ENCODE data around the gene THAP3. TPM values are rescaled to one million over a fixed set of nuclear protein-coding genes. Genes with fewer than 3 reads are reported as not detected.
"Not testable (repeated sequence)": the region's sequence is repeated elsewhere in the genome, so short reads cannot be mapped to it uniquely, and the experiment has no call there.

Gene THAP3
- total RNA-seq, 1 donor from 2014 or later, result 20.1 TPM

DNA sequence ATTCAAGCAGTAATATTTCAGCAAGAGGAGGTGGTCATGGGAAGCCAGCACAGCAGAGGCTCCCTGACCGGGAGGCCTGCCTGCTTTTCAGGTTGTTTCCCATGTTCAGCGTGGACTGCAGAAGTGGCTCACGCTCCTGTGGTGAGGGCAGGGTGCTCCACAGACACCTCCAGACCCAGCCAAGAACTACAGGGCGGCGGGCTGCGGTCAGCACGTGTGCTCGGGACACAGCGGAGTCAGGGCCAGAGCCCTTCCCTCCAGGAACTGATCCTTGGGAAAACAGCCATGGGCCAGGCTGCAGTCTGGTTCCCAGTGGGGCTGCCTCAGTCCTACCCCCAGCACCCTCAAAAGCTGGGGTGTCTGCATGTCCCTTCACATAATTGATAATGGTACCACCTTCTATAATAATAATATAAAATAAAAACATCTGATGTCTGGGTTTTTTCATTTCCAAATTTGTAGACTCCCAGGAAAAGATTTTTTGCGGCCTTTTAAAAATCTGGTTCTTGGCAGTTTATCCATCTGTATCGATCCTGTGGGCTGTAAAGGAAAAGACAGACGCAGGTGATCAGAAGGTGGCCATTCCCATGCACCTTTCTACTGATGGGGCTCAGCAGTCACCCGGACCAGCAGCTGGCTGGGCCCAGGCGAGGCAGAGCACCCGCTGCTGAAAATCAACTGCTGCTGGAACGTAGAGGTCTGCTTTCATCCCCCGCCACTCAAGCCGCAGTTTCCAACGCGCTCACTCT is 10.7 kb downstream of the THAP3 start:
- no peak for DNase-seq

DNA sequence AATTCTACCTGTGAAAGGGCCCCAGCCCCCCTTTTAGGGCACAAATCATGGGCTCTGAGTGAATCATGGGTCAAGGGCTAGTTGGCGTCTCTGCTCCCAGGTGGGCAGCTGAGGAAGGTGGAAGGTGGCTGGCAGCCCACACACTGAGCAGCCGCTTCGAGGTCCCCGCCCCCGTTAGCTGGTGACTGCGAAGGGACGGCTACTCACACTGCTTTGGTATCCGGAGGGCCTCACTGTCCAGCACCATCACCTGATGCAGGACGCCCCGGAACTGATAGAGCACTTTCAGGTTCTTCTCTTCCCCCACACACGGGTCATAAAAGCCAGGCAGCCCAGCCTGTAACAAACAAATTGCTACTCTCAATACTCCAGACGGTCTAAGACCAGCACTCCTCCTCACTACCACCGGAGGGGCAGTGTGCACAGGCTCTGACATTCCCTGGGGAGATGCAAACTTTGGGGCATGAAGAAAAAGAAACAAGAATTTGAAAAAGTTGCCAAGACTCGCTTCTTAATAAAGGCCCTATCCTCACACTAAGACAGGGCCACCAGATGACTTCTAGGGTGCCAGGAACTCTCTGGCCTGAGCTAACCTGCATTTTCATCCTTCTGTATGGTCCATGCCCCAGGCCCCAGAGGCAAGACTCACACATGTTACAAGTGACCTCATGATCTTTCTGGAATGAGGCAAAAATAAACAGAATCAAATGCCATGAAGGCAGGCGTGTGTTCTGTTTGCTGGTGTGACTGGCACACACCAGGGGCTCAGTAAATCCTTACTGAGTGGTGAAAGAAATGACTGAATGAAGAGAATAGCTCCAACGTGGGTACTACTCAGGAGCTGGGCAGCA is 11.5 kb downstream of the THAP3 start:
- DNase-seq, result no peak

DNA sequence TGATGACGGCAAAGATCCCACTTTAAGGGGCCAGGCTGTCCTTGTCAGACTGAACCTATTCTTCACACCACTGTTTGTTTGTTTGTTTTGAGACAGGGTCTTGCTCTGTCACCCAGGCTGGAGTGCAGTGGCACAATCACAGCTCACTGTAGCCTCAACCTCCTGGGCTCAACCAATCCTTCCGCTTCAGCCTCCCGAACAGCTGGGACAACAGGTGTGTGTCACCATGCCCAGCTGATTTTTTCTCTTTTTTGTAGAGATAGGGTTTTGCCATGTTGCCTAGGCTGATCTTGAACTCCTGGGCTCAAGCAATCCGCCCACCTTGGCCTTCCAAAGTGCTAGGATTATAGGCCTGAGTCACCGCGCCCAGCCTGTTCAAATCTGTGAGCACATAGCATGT is 12.1 kb downstream of the THAP3 start:
- not testable (repeated sequence) for DNase-seq

DNA sequence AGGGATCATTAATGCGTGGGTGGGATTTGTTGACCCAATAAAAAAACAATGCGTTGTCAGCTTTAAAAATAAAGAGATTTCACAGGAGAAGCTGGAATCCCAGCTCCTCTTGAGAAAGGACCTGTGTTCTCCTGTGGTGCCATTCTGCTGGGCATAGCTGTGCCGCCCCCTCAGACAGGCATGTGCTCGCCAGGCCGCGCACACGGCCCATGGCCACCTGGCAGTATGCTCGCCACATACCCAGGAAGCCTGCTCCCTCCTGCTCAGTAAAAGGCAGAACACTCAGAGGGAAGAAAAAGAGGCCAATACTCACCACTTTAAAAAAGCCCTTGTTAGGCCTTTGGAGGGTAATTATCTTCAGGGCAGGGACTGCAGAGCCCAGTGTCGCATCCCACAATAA is 13.1 kb downstream of the THAP3 start:
- no peak for DNase-seq

DNA sequence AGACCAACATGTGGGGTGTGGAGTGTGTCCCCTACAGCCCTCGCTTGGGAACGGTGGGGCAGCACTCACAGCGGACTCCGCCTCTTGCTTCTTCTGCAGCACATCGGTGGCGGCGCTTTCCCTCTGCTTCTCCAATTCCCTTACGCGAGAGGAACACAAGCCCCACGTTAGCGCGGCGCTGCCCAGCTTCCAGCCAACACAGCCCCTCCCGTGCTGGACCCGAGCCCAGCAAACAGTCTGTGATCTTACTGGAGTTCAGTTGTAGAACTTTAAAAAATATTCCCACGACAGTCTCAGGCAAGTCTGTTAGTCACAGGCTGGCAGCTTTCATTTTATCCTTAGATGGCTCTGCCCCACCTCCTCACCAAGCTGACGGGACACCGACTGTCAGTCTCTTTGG is 13.6 kb downstream of the THAP3 start:
- peak; percentile 93 for DNase-seq

DNA sequence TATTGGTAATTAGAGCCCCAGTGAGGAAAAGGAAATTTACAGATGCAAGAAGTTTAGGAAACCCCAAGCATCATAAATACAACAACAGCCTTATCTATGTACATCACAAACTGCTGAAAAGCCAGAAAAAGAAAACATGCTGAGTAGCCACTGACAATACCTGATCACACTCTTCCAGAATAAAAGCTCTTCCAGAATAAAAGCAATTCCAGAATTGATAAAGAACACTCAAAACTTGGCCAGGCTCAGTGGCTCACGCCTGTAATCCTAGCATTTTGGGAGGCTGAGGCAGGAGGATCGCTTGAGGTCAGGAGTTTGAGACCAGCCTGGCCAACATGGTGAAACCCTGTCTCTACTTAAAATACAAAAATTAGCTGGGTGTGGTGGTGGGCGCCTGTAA is 16.2 kb downstream of the THAP3 start:
- not testable (repeated sequence) for DNase-seq

DNA sequence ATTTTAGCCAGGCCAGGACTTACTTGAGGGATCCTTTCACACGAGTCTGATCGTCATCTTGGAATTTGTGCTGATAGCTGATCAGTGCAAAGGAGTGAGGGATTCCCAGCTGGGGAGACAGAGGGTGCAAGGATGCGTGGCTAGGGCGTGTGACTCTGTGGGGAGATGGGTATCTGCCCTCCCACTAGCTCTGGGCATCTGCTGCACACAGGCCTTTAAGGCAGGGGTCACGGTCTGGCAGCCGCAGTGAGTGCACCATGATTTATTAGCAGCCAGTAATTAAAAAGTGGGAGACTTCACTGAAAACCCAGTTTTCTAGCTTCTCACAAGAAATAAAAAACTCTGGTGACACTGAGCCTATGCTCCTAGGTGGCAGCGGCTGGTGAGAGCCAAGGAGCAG is 20.4 kb downstream of the THAP3 start:
- DNase-seq, result no peak

DNA sequence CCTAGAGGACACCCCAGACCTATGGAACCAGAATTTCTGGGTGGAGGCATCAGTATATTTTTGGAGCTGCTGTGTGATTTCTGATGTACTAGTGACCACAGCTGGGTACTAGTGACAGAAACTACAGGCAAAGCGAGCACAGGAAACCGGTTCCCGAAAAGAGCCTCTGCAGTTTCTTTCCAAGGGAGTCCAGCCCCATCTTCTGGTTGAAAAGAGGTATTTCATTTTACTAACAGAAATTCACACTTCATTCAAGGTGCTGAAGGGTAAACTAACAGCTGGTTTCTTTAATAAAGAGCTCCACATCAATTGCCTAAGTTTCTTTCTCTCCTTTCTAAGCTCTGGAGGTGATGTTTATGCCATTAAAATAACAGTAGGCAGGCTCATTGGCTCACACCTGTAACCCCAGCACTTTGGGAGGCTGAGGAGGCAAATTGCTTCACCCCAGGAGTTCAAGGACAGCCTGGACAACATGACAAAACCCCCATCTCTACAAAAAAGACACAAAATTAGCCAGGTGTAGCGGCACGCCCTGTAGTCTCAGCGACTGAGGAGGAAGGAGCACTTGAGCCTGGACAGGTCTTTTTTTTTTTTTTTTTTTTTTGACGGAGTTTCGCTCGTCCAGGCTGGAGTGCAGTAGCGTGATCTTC is 22.0 kb downstream of the THAP3 start:
- DNase-seq, result peak; percentile 75

DNA sequence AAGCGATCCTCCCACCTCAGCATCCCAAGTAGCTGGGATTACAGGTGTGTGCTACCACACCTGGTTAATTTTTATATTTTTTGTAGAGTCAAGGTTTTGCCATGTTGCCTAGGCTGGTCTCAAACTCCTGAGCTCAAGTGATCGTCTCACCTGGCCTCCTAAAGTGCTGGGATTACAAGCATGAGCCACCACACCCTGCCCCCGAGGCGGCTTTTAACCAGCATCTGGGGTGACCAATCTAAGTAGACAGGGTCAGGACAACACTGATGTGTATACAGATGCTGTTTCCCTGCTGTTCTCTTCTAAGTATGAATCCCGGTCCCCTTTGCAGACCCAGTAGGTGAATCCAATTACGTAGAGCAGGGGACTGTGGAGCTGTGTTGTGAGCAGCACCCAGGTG is 23.9 kb downstream of the THAP3 start:
- no peak for DNase-seq

DNA sequence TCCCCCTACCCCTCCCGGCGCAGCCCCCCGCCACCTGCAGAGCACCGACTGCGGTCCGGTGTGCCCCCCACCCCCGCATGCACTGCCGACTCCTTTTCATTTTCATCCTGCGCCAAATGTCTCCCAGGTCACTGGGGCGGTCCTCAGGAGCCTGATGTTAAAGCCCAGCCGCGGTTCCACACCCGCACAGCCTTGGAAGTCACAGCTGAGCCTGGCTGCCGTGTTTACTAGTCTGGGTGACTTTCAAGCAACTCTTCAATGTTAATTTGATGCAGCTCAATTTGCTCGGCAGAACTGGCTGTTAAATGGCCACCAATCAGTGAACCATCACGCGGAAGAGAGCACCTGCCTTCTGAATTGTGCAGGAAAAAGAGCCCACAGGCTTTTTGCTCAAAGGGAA is 27.2 kb downstream of the THAP3 start:
- no peak for DNase-seq

DNA sequence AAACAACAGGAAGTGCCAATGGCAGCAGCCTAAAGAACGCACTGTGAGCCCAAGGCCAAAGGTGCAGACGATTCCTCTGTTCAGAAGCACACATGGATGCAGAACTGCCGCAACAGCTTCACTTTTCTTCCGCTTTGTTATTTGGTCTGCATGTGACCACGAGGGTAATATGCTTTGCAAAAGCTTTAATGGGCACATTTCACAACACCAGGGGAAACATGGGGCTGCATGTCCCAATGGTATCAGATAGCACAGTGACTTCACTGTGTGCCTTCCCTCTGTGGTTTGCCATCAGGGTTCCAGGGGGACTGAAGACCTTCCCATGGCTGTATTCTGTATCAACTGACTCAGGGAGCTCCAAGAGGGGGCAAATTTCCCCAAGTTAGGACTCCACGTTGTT is 28.3 kb downstream of the THAP3 start:
- DNase-seq, result no peak

DNA sequence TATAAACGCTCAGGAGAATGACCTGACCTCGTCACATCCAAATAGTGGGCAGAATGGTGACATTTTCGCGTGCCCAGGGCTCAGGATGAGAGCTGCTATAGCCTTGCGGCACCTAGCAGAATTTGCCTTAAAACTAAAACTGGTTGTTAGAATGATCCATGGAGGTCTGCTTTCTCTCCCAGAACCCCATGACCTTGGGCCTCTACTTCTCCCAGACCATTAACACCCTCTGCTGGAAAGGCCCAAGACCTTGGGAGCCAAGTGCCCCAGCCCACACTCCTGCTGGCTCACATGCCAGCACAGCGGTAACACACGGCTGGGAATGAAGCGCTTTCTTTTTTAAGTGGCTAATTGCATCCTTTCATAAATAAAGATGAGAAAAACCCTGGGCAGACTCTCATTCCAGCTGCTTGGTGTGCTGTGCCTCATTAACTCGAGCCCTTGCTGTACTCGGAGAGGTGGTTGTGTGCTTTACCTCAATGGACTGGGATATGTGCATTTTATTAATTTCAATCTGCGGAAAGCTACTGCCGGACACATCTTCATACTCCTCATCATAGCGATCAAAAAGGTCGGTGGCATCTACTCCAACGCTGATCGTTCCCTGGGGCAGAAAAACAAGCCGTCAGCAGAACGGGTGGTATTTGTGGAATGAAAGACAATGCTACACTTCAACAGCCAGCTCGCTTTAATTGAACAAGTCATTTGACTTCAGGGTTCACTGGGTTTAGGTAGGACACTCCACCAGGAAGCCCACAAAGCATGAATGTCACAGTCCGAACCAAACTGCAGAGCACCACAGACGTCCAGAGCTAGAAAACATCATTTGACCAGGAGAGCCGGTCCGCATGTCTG is 29.0 kb downstream of the THAP3 start:
- no peak for DNase-seq

DNA sequence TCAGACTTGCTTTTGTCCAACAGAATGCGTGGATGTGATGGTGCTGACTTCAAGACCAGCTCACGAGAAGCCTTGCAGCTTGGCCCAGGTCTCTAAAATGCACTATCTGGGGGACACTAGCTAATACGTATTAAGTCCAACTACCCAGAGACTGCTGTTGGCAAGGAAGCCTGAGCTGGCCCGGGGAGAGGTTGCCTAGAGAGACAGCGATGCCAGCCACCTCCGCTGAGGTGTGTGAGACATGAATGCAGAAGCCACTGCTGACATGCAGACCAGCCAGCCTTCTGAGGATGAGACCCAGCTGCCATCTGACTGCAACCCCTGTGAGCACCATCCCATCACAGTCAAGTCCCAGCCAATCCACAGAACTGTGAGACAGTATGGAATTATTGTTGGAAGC is 32.5 kb downstream of the THAP3 start:
- DNase-seq, result no peak

DNA sequence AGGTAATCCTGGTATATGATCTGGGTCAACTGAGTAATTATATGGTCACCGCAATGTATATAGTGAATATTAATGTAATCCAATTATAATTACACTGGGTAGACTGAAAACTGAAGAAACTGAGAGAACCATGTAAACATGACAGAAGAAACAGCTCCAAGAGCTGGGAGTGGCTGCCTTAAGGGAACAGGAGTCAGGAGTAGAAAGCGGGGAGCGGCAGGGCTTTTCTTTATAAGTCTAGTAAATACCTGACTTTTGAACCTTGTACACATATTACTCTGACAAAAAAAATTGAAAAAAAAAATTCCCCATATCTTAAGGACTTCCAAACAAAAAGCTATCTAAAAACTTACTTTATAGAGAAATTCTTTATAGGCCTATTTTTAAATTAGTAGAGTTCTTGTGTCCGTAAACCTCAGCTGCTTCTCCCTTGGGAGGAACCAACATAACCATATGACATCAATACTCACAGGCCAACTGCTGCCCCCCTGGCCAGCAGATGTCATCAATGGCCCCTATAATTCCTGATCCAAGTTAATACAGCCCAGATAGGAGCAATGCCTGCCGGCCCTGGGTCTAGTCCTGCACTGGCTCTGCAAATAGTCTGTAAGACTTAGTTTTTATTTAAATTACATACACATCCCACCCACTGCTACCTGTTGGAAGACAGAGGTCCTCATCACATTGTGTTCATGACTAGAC is 33.8 kb downstream of the THAP3 start:
- no peak for DNase-seq

DNA sequence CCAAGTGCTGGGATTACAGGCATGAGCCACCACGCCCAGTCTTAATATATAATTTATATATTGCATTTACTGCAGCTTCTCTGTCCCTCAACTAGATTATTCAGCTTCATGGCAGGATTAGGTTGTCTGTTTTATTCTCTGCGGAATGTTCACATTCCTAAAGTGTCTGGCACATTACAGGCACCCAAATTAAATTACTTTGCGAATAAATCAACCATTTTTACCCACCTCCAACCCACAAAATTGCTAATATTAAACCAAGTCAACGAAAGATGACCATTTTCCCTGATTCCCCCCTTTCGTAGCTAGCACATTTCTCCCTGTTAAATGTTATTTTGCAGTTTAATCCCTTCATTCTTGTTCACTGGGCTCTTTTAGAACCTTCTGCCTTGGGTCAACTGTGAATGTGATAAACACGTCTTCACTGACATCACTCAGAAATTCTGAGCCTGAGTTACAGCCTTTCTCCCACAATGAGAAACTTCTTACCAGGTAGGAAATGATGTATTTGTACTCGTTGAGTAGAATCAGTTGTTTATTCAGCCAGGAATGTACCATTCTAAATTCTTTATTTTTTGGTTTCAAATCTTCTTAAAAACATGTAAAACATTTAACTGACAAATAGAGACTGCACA is 35.9 kb downstream of the THAP3 start:
- no peak for DNase-seq

DNA sequence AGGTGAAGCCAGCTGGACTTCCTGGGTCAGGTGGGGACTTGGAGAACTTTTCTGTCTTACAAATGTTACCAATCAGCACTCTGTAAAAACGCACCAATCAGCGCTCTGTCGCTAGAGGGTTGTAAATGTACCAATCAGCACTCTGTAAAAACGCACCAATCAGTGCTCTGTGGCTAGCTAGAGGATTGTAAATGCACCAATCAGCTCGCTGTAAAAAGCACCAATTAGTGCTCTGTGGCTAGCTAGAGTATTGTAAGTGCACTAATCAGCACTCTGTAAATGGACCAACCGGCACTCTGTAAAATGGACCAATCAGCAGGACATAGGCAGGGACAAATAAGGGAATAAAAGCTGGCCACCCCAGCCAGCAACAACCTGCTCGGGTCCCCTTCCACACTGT is 37.8 kb downstream of the THAP3 start:
- not testable (repeated sequence) for DNase-seq

DNA sequence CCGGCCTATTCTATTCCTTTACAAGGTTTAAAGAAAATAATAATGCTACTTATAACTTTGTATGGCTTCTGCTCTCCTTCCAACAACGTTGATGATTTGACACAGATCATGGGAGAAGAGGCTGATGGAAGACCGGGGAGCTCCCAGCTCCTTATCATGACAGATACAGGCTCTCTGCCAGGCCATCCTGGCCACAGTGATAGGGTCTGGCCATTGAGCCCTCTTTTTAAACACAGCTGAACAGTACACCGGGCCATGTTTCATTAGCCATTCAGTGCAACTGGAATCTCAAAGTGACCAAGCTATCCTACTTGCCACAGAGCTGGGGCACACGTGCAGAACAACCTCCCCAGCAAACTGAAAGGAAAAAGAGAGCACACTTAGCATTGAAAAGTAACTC is 42.0 kb downstream of the THAP3 start:
- no peak for DNase-seq

DNA sequence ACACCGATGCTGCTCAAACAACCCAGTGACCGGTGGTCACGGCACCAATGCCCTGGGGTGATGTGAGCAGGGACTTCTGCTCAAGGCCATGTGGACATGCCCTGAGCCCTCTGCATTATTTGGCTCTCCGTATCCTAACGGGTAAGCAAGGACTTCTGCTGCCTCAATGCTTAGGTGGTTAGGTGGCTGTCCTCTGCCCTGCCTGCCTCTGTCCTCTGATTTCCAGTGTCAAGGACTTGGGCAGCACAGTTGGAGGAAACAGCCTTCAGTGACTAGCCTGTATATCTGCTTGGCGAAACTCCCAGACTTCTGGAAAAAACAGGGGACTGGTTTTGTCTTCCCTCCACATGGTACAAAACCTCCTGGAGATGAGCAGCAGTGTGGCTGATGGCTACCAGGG is 42.5 kb downstream of the THAP3 start:
- DNase-seq, result no peak

DNA sequence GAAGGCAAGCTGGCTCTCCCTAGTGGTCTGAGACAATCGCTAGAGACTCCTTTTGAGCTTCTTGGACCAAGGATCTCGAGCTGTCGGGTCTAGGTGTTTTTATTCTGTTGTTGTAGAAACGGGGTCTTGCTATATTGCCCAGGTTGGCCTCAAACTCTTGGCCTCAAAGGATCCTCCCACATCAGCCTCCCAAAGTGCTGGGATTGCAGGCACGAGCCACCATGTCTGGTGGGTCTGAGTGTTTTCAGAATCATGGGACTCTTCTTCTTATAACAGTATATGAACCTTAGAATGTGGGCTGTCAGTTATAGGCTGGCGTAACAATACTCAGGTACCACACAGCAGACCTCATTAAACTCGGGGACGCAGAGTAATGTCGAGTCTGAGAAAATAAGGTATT is 43.8 kb downstream of the THAP3 start:
- no peak for DNase-seq

DNA sequence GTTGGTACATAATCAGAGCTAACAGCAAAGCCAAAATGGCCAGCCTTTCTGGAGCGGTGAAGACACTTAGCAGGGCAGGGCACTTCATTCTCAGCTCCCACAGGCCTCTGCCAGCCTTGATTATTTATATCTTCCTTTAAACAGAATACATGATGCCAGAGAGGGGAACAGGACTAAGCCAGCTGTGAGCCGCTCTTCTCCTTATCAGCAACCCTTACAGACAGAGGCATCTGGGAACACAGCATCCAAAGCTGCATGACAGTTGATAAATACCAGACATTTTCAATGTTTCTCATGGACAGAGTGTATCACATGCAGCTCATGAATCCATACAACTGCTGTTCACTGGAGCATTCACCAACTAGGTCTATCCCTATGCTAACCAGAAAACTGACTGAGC is 47.9 kb downstream of the THAP3 start:
- DNase-seq, result peak; percentile 47

DNA sequence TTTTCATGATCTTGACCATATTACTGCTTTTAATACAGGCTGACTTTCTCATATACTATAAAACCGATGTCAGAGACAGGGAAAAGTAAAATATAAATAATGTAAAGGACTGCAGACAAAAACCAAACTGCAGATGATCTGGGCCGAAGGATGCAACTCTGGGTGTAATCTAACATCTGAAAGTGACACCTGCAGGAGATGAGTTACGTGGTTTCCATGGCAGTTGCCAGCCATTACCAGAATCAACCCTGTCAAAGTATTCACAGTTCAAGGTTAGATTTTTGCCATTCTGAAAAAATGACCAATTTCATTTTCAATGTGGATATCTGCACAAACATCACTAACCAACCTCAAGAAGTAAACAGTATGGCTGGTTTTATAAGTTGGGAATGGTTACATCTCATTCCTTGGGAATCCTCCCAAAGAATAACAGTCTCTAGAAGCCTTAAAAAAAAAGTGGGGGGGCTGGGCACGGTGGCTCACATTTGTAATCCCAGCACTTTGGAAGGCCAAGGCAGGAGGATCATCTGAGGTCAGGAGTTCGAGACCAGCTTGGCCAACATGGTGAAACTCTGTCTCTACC is 49.2 kb downstream of the THAP3 start:
- no peak for DNase-seq
